RKO (cell line): ENCODE measurements around the gene LURAP1L.
A peak's percentile ranks its signal among the peaks of the same experiment; 100 is the strongest.

Experiments
- DNase-seq: peaks from one replicate; pipeline ENCODE4 v3.0.0-alpha.2; 2016; ENCODE audit warnings: low spot score

Gene LURAP1L

GRCh38 chr9:12776513-12777055 lies 1.8 kb downstream of the LURAP1L start:
- DNase-seq, result peak; percentile 43

GRCh38 chr9:12777121-12778022 lies 2.6 kb downstream of the LURAP1L start:
- no peak for DNase-seq

GRCh38 chr9:12778389-12778788 lies 3.6 kb downstream of the LURAP1L start:
- no peak for DNase-seq

DNA sequence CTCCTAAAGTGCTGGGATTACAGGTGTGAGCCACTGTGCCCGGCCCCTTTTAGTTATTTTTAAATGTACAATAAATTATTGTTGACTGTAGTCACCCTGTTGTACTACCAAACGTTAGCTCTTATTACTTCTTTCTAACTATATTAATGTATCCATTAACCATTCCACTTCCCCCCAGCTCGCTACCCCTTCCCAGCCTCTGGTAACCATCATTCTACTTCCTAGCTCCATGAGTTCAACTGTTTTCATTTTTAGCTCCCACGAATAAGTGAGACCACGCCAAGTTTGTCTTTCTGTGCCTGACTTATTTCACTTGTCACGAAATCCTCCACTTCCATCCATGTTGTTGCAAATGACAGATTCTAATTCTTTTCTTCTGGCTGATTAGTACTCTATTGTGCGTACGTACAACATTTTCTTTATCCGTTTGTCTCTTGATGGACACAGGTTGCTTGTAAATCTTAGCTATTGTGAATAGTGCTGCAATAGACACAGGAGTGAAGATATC lies 6.5 kb downstream of the LURAP1L start:
- DNase-seq, result no peak

- no peak for DNase-seq
These were observed 9.1 kb downstream of the LURAP1L start for GRCh38 chr9:12783767-12784460.

DNA sequence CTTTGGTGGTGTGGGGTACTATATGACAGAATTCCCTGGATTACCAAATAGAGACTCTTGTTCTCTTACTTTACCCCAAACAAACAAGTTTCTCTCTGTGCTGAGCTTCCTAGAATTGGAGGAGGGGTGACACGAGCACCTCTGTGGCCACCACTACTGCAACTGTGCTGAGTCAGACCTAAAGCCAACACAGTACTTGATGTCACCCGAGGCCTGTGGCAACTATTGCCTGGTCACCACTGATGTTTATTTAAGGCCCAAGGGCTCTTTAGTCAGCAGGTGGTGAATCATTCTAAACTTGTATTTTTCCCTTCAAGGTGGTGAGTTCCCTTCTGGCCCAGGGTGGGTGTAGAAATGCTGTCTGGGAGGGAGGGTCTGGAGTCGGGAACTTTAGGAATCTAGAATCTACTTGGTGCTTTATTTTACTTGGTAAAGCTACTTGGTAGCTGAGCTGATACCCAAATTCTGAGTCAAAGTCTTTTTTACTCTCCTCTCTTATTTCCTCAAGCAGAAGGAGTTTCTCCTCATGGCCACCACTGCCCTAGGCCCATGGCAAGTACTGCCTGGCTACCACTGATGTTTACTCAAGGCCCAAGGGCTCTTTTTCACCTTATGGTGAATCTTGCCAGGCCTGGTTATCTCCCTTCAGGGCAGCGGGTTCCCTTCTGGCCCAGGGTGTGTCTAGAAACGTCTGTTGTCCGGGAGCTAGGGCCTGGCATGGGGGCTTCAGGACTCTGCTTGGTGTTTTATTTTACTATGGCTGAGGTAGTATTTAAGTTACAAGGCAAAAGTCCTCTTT lies 9.8 kb downstream of the LURAP1L start:
- peak; percentile 85 for DNase-seq

- no peak for DNase-seq
These were observed 10.5 kb downstream of the LURAP1L start for GRCh38 chr9:12785260-12785770.

- no peak for DNase-seq
These were observed 11.1 kb downstream of the LURAP1L start for GRCh38 chr9:12785941-12786340.

GRCh38 chr9:12790001-12790400 lies 15.2 kb downstream of the LURAP1L start:
- no peak for DNase-seq

- DNase-seq, result no peak
These were observed 16.1 kb downstream of the LURAP1L start for GRCh38 chr9:12790883-12791282.

- no peak for DNase-seq
These were observed 19.4 kb downstream of the LURAP1L start for GRCh38 chr9:12794101-12794799.

DNA sequence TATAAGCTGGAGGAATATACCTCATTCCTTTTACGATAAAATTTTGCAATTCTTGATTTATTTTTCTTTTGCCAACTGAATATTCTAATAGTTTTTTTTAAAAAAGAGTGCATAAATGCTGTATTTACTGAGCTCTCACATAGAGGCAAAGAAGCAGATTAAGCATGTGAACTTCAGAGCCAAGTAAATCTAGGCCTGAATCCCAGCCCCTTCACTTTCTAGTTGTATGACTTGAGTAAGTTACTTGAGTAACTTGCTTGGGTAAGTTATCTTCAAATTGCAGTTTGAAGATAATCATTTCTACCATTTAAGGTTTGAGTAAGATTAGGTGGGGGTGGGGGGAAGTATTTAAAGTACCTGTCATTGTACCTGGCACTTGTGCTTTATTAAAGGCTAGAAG lies 21.8 kb downstream of the LURAP1L start:
- DNase-seq, result no peak

DNA sequence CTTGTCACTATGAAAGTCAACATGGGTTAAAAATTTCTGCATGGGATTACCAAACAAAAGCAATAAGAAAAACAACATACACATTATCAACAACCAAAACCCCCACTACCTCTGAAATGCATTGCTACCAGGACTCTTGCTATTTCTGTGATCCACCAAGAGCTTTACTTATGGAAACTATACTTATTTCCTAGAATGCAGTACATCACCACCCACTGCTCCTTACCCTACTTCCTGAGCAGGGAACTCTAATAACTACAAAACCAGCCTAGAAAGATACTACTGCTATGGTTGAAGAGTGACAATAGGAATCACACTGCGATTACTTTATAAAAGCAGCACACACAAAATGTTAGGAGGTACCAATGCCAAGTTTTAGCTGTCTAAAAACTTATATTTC lies 22.2 kb downstream of the LURAP1L start:
- no peak for DNase-seq

DNA sequence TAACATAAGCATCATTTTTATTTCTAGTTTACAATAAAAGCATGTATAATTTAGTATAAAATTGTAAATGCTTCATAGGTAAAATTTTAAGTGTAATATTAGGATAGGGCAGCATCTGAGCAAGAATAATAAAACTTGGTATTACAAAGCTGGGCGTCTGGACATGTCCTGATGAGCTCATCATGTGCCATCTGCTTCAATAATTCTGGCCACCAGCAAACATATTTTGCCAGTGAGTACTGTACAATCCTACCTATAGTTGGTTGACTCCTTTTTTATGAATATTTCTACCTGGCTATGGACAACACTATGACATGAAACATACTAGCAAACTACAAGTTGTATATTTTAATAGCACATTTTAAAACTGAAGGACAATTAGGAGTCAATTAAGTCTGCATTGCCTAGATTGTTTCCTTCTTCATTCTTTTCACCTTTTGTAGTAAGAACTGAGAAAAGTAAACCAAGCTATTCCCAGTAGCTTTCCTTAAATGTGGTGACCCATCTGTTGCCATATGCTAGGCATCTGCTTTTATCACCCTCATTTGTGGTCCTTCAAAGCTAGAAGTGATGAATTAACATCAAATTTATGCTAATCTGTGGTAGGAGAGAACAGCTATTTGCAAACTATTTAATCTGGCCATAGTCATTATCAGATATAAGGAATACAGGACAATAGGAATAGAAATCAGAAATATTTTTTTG lies 23.4 kb downstream of the LURAP1L start:
- no peak for DNase-seq

GRCh38 chr9:12801187-12801586 lies 26.4 kb downstream of the LURAP1L start:
- no peak for DNase-seq

DNA sequence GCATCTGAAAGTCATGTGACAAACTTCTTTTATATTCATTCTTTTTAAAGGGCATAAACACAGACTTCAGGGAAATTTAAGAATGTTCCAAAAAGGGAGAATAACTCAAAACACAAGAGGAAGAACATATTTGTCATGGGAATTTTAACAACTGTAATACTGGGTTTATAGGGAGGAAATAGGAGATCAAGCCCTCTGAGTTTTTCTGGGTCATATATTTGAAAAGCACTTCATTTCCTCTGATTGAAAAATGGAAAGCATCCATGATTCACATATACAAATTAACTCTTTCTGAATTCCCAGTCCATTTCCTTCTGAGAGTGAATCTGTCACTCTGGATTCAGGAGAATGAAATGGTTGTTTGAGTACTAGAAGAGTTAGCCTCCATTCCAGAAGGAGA lies 26.8 kb downstream of the LURAP1L start:
- DNase-seq, result no peak

GRCh38 chr9:12802093-12802492 lies 27.3 kb downstream of the LURAP1L start:
- no peak for DNase-seq

DNA sequence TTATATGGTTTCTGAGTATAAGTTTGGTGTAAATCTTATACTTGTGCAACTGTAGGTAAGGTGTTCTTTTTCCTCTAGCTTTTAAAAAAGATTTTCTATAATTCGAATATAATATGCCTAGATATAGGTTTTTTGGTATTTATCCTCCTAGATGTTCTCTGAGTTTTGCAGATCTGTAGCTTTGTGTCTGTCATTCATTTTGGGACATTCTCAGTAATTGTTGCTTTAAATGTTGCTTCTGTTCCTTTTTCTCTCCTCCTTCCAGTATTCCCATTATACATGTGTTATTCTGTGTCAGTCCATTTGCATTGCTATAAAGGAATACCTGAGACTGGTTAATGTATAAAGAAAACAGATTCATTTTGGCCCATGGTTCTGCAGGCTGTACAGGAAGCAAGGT lies 33.7 kb downstream of the LURAP1L start:
- no peak for DNase-seq

GRCh38 chr9:12809720-12810119 lies 34.9 kb downstream of the LURAP1L start:
- DNase-seq, result no peak

GRCh38 chr9:12811935-12812334 lies 37.1 kb downstream of the LURAP1L start:
- no peak for DNase-seq

DNA sequence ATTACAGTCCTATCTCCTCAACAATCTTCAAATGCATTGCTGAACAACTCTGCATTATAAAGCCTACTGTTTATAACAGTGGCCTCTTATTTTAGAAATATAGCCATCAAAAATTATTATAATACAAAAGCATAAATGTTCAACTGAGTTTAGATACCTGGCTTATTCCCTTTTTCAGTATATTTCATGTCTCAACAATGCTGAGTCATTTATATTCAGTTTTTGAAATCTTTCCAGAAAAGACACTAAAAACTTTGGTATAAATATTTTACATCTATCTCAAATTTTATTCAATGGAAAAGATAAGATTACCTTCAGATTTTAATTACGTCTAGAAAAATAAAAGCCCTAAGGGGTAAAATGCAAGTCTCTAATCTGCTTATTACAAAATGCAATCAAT lies 37.9 kb downstream of the LURAP1L start:
- no peak for DNase-seq
